ENCODE measurements around the gene SPRR1B.

DNA sequence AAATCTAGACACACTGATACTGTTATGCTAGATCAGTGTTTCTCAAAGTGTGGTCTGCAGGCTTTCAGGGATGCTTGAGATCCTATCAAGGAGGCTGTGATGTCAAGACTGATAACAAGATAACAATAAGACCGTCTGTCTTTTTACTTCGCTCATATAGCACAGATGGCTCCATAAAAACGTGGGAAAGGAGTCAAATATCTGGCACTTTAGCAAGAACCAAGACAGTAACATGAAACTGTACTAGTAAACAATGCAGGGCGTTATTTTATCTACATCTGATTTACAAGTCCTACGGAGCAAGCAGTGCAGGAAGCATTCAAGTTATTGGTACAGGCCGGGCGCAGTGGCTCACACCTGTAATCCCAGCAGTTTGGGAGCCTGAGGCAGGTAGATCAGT, 33.1 kb upstream of the SPRR1B start:
- TF ChIP-seq POLR2A (IDR thresholded peaks at IDR 0.05) (no peak), CTCF (IDR thresholded peaks at IDR 0.05) (no peak)

All from body of pancreas (tissue), 4 donors.